SK-N-SH (cell line): Measurements from ENCODE around the gene TMEM248.

Source experiments
- ELF1 ChIP-seq: IDR thresholded peaks from 2 replicates; pipeline ENCODE4 v1.4.0; 2012
- MXI1 ChIP-seq: IDR thresholded peaks from 2 replicates; pipeline ENCODE4 v1.6.1; 2012; ENCODE audit warnings: mild to moderate bottlenecking, low read depth, low read length, improper control_type of control experiment
- NRF1 ChIP-seq: IDR thresholded peaks from 2 replicates; pipeline ENCODE4 v1.6.1; 2012; ENCODE audit warnings: low read depth, mild to moderate bottlenecking, low read length
- RAD21 ChIP-seq: IDR thresholded peaks from 2 replicates; pipeline ENCODE4 v1.6.1; 2012; ENCODE audit warnings: mild to moderate bottlenecking, low read length
- TF ChIP-seq, protein P1 (sequence below): fragments of 200-600 bp; sonication (generic); IDR thresholded peaks from 2 replicates; pipeline ENCODE4 v1.6.1; 2017; ENCODE audit warnings: antibody characterized with exemption, mild to moderate bottlenecking, moderate library complexity

DNA sequence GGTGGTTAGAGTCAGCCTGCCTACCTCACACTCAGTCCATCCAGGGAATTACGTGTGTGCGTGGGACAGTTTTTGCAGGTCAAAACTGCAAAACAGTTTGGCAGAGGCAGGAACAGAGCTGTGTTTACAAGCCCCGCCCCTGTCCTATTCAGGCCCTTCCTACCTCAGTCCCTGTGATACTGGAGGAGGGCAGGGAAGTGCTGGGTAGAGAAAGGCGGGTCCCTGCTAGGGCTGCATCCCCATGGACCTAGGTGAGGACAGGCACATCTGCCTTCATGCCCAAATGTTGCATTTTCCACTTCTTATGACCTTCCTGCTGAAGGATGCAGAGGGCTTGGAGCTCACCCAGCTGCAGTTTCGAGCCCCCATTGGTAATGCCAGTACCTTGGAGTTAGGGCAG, 49.3 kb downstream of the TMEM248 start:
- TF ChIP-seq, protein P1, sequence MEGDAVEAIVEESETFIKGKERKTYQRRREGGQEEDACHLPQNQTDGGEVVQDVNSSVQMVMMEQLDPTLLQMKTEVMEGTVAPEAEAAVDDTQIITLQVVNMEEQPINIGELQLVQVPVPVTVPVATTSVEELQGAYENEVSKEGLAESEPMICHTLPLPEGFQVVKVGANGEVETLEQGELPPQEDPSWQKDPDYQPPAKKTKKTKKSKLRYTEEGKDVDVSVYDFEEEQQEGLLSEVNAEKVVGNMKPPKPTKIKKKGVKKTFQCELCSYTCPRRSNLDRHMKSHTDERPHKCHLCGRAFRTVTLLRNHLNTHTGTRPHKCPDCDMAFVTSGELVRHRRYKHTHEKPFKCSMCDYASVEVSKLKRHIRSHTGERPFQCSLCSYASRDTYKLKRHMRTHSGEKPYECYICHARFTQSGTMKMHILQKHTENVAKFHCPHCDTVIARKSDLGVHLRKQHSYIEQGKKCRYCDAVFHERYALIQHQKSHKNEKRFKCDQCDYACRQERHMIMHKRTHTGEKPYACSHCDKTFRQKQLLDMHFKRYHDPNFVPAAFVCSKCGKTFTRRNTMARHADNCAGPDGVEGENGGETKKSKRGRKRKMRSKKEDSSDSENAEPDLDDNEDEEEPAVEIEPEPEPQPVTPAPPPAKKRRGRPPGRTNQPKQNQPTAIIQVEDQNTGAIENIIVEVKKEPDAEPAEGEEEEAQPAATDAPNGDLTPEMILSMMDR: no peak
- no peak for TF ChIP-seq NRF1
- no peak for TF ChIP-seq MXI1
- TF ChIP-seq RAD21: no peak
- no peak for TF ChIP-seq ELF1
